OCI-LY3 (cell line): ENCODE measurements around the gene CCL28.
"Not testable (repeated sequence)": the region's sequence is repeated elsewhere in the genome, so short reads cannot be mapped to it uniquely, and the experiment has no call there.

Experiments used
- H2AFZ ChIP-seq: fragments of 200-600, 300-600 bp; shearing (Covaris generic); 2 replicates; pipeline ENCODE4 v1.6.0; 2014; ENCODE audit warnings: antibody characterized with exemption, low read depth, low read length
- H3K27ac ChIP-seq: fragments of 200-600, 300-600 bp; sonication (generic); 2 replicates; pipeline ENCODE4 v1.5.1; 2014; ENCODE audit warnings: mild to moderate bottlenecking, low read length, moderate library complexity, mixed read lengths
- H3K27me3 ChIP-seq: fragments of 200-600, 300-600 bp; sonication (generic); 2 replicates; pipeline ENCODE4 v1.6.1; 2014; ENCODE audit warnings: low read depth, low read length, mixed read lengths
- H3K36me3 ChIP-seq: fragments of 200-600, 300-600 bp; sonication (generic); replicated peaks from 2 replicates; pipeline ENCODE3; 2014; ENCODE audit warnings: low read depth, low read length, mixed read lengths
- H3K4me1 ChIP-seq: fragments of 300-600, 200-600 bp; sonication (generic); 2 replicates; pipeline ENCODE4 v1.6.1; 2014; ENCODE audit warnings: low read length, mixed read lengths
- H3K4me2 ChIP-seq: fragments of 200-600, 300-600 bp; sonication (generic); 2 replicates; pipeline ENCODE4 v1.6.1; 2014; ENCODE audit warnings: low read length, mixed read lengths
- H3K4me3 ChIP-seq: fragments of 300-600, 200-600 bp; sonication (generic); 2 replicates; pipeline ENCODE4 v1.5.1; 2014; ENCODE audit warnings: antibody characterized with exemption, mild to moderate bottlenecking, low read length, moderate library complexity
- H3K79me2 ChIP-seq: fragments of 300-600, 200-600 bp; shearing (Covaris generic); 2 replicates; pipeline ENCODE4 v1.6.1; 2014; ENCODE audit warnings: mild to moderate bottlenecking, low read length, mixed read lengths
- H3K9ac ChIP-seq: fragments of 300-600, 200-600 bp; shearing (Covaris generic); 2 replicates; pipeline ENCODE4 v1.6.0; 2014; ENCODE audit warnings: mild to moderate bottlenecking, low read length, moderate library complexity
- H3K9me3 ChIP-seq: fragments of 200-600, 300-600 bp; shearing (Covaris generic); 2 replicates; pipeline ENCODE4 v1.6.1; 2014; ENCODE audit warnings: low read length, mixed read lengths; ENCODE audit not compliant: insufficient read depth
- H4K20me1 ChIP-seq: fragments of 200-600, 300-600 bp; sonication (generic); 2 replicates; pipeline ENCODE4 v1.6.1; 2016; ENCODE audit warnings: low read length, mixed read lengths; ENCODE audit not compliant: insufficient read depth
- EZH2phosphoT487 ChIP-seq: fragments of 200-600 bp; shearing (Covaris generic); IDR thresholded peaks from 2 replicates; pipeline ENCODE4 v1.6.1; 2018; ENCODE audit warnings: antibody characterized with exemption, mixed run types, low read depth
- TF ChIP-seq, protein P1 (sequence below): fragments of 200-600, 300-600 bp; sonication (generic); IDR thresholded peaks from 2 replicates; pipeline ENCODE4 v1.5.1; 2014; ENCODE audit warnings: antibody characterized with exemption, low read length, low read depth

The CCL28 gene

DNA sequence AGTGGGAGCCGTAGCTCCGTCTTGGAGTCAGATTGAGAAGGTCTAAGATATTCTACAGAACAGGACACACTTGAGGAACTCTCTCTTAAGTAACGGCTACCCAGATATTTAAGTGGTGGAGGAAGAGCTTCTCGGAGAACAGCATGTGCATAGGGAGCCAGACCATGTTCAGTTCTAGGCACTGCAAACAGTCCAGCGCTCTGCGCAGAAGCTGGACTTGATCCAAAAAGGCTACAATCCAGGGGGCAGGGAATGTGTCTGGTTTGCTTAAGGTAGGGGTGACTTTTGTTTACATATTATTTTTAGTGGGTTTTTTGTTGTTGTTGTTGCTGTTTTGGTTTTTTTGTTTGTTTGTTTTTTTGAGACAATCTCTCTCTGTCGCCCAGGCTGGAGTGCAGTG lies 16.8 kb upstream of the CCL28 start:
- Histone ChIP-seq H3K9ac (no peak overlapping the region), H3K27ac (no peak overlapping the region), H3K79me2 (no peaks in the 10 kb centered on the region), H4K20me1 (no peaks in the 10 kb centered on the region), H3K4me3 (no peak overlapping the region), H3K27me3 (no peaks in the 10 kb centered on the region), H3K4me2 (no peak overlapping the region), H2AFZ (no peak overlapping the region), H3K36me3 (no peaks in the 10 kb centered on the region), H3K9me3 (no peaks in the 10 kb centered on the region), H3K4me1 (peaks cover 9% of the 10 kb centered on the region; the same call in 1 of the 2 replicates)
- TF ChIP-seq, protein P1, sequence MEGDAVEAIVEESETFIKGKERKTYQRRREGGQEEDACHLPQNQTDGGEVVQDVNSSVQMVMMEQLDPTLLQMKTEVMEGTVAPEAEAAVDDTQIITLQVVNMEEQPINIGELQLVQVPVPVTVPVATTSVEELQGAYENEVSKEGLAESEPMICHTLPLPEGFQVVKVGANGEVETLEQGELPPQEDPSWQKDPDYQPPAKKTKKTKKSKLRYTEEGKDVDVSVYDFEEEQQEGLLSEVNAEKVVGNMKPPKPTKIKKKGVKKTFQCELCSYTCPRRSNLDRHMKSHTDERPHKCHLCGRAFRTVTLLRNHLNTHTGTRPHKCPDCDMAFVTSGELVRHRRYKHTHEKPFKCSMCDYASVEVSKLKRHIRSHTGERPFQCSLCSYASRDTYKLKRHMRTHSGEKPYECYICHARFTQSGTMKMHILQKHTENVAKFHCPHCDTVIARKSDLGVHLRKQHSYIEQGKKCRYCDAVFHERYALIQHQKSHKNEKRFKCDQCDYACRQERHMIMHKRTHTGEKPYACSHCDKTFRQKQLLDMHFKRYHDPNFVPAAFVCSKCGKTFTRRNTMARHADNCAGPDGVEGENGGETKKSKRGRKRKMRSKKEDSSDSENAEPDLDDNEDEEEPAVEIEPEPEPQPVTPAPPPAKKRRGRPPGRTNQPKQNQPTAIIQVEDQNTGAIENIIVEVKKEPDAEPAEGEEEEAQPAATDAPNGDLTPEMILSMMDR: no peak
- no peak for TF ChIP-seq EZH2phosphoT487

DNA sequence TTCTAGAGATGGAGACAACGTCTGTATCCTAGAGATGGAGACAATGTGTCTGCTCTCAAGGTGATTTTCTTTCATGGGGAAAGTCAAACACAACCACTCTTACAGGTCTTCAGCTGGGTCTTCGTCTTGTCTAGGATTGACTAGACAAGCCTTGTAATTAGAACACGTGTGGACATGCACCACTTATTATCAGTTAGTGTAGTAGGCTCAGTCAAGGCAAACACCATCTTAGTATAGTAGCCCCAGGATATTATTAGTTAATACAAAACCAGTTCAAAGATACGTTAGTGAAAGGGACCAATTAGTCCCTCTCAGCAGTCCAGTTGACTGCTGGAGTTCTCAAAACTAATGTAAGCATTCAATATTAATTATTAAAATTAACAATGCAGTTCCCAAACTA lies 15.1 kb upstream of the CCL28 start:
- TF ChIP-seq, protein P1: no peak
- TF ChIP-seq EZH2phosphoT487: no peak

DNA sequence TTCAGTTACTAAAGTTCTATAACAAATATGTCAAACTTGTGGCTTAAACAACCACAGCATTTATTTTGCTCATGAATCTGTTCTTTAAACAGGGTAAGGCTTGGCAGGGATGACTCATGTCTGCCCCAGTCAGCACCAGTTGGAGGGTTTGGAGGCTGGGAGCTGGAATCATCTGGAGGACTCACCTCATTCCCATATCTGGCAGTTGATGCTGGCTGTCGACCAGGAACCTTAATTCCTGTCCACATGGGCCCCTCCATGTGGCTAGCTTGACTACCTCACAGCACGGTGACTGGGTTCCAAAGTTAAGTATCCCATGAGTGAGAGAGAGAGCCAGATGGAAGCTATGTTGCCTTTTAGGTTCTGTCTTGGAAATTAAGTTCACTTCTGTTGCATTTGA lies 13.8 kb upstream of the CCL28 start:
- no peak overlapping the region for H3K27ac ChIP-seq

More for the DNA sequence above, 15.1 kb upstream of the CCL28 start:
- H3K36me3 ChIP-seq: no peaks in the 10 kb centered on the region
- H2AFZ ChIP-seq: no peak overlapping the region
- H4K20me1 ChIP-seq: no peaks in the 10 kb centered on the region
- H3K27me3 ChIP-seq: no peaks in the 10 kb centered on the region
- H3K4me3 ChIP-seq: no peak overlapping the region
- H3K27ac ChIP-seq: no peak overlapping the region
- H3K9me3 ChIP-seq: no peaks in the 10 kb centered on the region
- H3K79me2 ChIP-seq: no peaks in the 10 kb centered on the region
- no peak overlapping the region for H3K9ac ChIP-seq
- peaks cover 10% of the 10 kb centered on the region; the same call in 1 of the 2 replicates for H3K4me1 ChIP-seq
- H3K4me2 ChIP-seq: no peak overlapping the region

DNA sequence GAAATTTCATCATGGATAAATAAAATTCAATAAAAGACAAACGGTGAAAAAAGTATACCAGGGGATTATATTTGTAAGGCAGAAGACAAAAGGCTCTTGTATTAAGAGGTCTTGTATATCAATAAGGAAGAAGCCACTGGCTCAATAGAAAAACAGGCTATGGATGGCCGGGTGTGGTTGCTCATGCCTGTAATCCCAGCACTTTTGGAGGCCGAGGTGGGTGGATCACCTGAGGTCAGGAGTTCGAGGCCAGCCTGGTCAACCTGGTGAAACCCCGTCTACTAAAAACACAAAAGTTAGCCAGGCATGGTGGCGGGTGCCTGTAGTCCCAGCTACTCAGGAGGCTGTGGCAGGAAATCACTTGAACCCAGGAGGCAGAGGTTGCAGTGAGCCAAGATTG lies 10.9 kb upstream of the CCL28 start:
- H4K20me1 ChIP-seq, H3K79me2 ChIP-seq, H3K9ac ChIP-seq, H3K9me3 ChIP-seq, H3K4me2 ChIP-seq, H2AFZ ChIP-seq, H3K27ac ChIP-seq, H3K4me3 ChIP-seq, H3K27me3 ChIP-seq, H3K36me3 ChIP-seq: not testable (repeated sequence)
- peaks cover 12% of the 10 kb centered on the region; the same call in 1 of the 2 replicates for H3K4me1 ChIP-seq

More for the DNA sequence above, 13.8 kb upstream of the CCL28 start:
- H3K9ac ChIP-seq: no peak overlapping the region
- peaks cover 14% of the 10 kb centered on the region; the same call in 1 of the 2 replicates for H3K4me1 ChIP-seq
- no peaks in the 10 kb centered on the region for H3K36me3 ChIP-seq
- H3K79me2 ChIP-seq: no peaks in the 10 kb centered on the region
- H3K4me3 ChIP-seq: no peak overlapping the region
- no peaks in the 10 kb centered on the region for H4K20me1 ChIP-seq
- no peak for TF ChIP-seq EZH2phosphoT487
- TF ChIP-seq, protein P1: no peak
- H3K9me3 ChIP-seq: no peaks in the 10 kb centered on the region
- H3K4me2 ChIP-seq: no peak overlapping the region
- no peaks in the 10 kb centered on the region for H3K27me3 ChIP-seq
- H2AFZ ChIP-seq: no peak overlapping the region

DNA sequence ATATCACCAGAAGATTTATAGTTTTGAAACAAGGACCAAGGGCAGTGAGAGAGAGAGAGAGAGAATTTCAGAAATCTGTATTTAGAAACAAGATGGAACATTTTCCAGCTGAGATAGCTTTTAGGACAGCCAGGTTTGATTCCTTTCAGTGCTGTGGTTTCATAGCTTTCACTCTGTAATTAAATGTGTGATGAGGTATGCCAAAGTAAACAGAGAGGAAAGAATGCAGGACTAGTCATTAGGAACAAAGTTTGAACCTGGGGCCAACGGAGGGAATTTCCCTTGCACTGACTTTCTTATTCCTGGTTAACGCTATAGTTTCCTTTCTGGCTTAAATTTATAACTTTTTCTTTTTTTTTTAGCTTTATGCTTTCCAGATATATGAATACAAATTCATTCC lies 10.0 kb upstream of the CCL28 start:
- no peak overlapping the region for H3K4me3 ChIP-seq
- no peaks in the 10 kb centered on the region for H3K79me2 ChIP-seq
- H3K9me3 ChIP-seq: no peaks in the 10 kb centered on the region
- no peak overlapping the region for H3K4me2 ChIP-seq
- no peaks in the 10 kb centered on the region for H4K20me1 ChIP-seq
- no peak overlapping the region for H3K9ac ChIP-seq
- no peaks in the 10 kb centered on the region for H3K36me3 ChIP-seq
- no peak overlapping the region for H3K27ac ChIP-seq
- H3K4me1 ChIP-seq: peaks cover 5% of the 10 kb centered on the region; the same call in 1 of the 2 replicates
- no peaks in the 10 kb centered on the region for H3K27me3 ChIP-seq
- TF ChIP-seq EZH2phosphoT487: no peak
- TF ChIP-seq, protein P1: no peak
- no peak overlapping the region for H2AFZ ChIP-seq
